ENCODE results near the gene KLHL7.

The KLHL7 gene

DNA sequence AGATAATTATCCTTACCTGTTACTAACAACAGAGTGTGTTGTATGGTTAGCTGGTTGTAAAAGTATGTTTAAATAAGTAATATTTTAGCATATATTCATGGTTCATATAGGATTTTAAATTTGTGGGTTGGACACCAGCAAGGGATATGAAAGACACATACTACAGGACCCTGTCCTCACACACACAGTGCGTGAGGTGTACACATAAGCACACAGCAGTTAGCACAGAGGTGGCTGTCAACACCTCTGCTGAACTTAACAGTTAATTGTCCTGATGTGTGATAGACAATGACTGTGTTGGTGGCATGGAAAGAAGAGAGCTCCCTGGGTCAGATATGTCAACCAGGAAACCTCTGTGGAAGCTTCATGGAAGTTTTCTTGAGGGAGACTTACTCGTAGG, 53.0 kb downstream of the KLHL7 start:
- no peak for DNase-seq (ENCODE audit: low read depth, low spot score)
- CTCF ChIA-PET = no interaction called here
- no peak overlapping the region for H3K4me3 ChIP-seq (ENCODE audit: low read depth, low read length)
- POLR2A ChIA-PET = no interaction called here
- TF ChIP-seq, protein P1, sequence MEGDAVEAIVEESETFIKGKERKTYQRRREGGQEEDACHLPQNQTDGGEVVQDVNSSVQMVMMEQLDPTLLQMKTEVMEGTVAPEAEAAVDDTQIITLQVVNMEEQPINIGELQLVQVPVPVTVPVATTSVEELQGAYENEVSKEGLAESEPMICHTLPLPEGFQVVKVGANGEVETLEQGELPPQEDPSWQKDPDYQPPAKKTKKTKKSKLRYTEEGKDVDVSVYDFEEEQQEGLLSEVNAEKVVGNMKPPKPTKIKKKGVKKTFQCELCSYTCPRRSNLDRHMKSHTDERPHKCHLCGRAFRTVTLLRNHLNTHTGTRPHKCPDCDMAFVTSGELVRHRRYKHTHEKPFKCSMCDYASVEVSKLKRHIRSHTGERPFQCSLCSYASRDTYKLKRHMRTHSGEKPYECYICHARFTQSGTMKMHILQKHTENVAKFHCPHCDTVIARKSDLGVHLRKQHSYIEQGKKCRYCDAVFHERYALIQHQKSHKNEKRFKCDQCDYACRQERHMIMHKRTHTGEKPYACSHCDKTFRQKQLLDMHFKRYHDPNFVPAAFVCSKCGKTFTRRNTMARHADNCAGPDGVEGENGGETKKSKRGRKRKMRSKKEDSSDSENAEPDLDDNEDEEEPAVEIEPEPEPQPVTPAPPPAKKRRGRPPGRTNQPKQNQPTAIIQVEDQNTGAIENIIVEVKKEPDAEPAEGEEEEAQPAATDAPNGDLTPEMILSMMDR (IDR thresholded peaks at IDR 0.05; ENCODE audit: insufficient read depth, low read length, missing control alignments) = no peak

DNA sequence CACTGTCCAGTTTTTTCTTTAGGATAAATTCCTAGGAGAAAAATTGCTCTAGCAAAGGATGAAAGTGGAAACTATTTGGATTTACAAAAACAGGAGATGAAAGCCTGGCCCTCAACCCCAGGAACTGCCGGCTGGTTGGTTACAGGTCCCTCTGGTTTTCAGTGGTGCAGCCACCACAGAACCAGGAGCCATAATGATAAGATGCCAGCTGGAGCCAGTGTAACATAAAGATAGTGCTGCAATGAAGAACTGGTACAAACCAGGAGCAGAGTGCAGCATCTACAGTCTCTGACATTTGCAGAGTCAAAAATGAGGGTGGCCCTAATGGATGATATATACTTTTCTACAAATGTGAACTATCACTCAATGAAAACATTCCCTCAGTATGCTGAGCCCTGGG, 55.9 kb downstream of the KLHL7 start:
- POLR2A ChIA-PET = no interaction called here
- DNase-seq (ENCODE audit: low read depth, low spot score) = no peak
- TF ChIP-seq, protein P1 (IDR thresholded peaks at IDR 0.05; ENCODE audit: insufficient read depth, low read length, missing control alignments) = no peak
- H3K4me3 ChIP-seq (ENCODE audit: low read depth, low read length) = no peak overlapping the region
- CTCF ChIA-PET = no interaction called here

DNA sequence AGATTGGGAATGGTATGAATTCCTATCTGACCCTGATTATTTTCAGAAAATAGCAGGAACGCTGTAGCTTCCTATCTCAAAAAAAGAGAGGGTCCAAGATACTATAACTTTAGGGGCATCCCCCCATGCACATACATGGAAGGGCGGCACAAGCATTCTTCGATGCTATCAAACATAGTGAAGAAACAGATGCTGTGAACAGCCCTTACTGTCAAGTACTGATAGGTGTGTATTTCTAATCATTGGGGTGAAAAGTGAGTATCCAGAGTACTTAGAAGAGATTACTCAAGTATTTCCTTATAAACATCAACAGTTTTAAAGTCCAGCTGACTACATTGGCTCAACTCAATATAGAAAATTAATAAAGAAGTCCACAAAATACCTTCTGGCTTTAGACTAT, 59.3 kb downstream of the KLHL7 start:
- TF ChIP-seq, protein P1 (IDR thresholded peaks at IDR 0.05; ENCODE audit: insufficient read depth, low read length, missing control alignments) = no peak
- DNase-seq (ENCODE audit: low read depth, low spot score) = no peak
- CTCF ChIA-PET = interaction anchor here (0.9 to 1.6 kb wide), 3 partner anchors 10 to 97 kb away, joined by 3 read pairs; no protein-coding TSS in a partner anchor

DNA sequence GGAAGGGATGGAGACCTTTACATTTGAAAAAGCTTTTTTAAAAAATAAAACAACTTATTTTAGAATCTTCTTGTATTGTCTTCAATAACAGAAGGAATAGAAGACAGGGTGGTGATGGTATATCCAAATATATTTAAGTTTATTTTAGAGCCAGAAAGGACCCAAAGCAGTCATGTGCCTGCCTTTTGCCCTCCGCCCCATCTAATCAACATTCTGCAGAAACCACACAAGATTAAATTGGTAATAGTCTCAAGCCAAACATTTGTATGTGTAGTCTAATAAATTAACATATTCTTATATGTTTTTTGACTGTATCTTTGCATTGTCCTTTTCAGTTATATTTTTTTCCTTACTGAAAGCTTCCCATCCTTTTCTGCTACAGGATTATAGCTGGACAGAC, 59.7 kb downstream of the KLHL7 start:
- ChIA-PET POLR2A (no interaction called here), CTCF (interaction anchor here (0.9 to 1.6 kb wide), 4 partner anchors 17 to 96 kb away, joined by 3 read pairs; no protein-coding TSS in a partner anchor)
- H3K4me3 ChIP-seq (ENCODE audit: low read depth, low read length) = no peak overlapping the region
- TF ChIP-seq, protein P1 (IDR thresholded peaks at IDR 0.05; ENCODE audit: insufficient read depth, low read length, missing control alignments) = no peak
- no peak for DNase-seq (ENCODE audit: low read depth, low spot score)

More for the DNA sequence above, 59.3 kb downstream of the KLHL7 start:
- POLR2A ChIA-PET = no interaction called here
- H3K4me3 ChIP-seq (ENCODE audit: low read depth, low read length) = no peak overlapping the region

DNA sequence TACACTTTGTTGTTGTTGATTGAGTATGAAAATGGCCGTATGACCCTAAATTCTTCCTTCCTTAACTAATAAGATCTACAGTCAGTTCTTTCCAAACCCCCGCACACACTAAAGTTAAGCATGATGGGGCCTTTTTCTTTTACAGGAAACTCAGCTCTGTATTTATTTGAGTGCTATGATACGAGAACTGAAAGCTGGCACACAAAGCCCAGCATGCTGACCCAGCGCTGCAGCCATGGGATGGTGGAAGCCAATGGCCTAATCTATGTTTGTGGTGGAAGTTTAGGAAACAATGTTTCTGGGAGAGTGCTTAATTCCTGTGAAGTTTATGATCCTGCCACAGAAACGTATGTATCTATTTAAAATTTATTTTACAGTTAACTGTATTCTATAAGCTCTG, 62.1 kb downstream of the KLHL7 start:
- POLR2A ChIA-PET = no interaction called here
- TF ChIP-seq, protein P1 (IDR thresholded peaks at IDR 0.05; ENCODE audit: insufficient read depth, low read length, missing control alignments) = no peak
- no peak overlapping the region for H3K4me3 ChIP-seq (ENCODE audit: low read depth, low read length)
- no peak for DNase-seq (ENCODE audit: low read depth, low spot score)
- CTCF ChIA-PET = interaction anchor here (1.0 kb wide), 1 partner anchor 56 kb away, joined by 4 read pairs; no protein-coding TSS in a partner anchor

DNA sequence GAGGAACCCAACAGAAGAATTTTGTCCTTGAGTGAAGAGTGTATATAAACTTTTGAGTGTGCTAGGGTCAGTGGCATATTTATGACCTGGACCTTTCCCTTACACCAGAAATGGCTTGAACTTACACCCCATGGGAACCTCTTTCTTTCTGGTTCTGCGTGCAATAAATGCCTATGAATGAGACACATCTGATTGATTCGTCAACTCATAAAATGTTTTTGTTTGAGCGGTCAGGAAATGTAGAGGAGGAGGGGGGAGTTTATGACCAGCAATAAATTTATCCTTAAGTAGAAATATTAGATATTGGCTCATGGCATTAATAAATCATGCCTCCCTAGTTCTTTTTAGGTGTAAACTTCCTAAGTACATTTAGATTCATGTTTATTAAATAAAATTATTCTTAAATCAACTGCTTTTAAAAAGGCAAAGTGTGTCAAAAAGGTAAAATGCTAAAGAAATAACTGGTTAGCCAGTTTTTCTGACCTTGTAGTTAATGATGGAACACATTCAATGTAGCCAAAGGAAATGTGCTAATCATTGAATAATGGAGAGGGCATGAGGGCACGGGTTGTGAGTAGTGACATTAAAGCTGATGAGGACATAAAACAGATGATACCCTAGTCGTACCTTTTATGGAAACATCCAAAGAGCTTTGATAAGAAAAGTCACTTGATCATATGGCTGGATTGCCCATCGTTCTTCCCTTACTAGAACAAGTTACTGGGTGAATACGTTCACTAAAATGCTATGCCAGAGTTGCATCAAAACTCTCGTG, 62.7 kb downstream of the KLHL7 start:
- ChIA-PET CTCF (interaction anchor here (0.7 to 1.6 kb wide), 3 partner anchors 12 to 609 kb away, joined by 4 read pairs; no protein-coding TSS in a partner anchor), POLR2A (no interaction called here)
- TF ChIP-seq, protein P1 (IDR thresholded peaks at IDR 0.05; ENCODE audit: insufficient read depth, low read length, missing control alignments) = no peak
- DNase-seq (ENCODE audit: low read depth, low spot score) = no peak
- no peak overlapping the region for H3K4me3 ChIP-seq (ENCODE audit: low read depth, low read length)
